HepG2 (cell line): Measurements from ENCODE around the gene SPRN. TPM values are rescaled to one million over a fixed set of nuclear protein-coding genes. Genes with fewer than 3 reads are reported as not detected.

Experiments
- ATAC-seq: fragments of 200-7000 bp; cut with Tn5 transposase; 3 replicates; pipeline ENCODE4 v1.9.1; 2020; ENCODE audit warnings: mild to moderate bottlenecking, moderate library complexity
- BruUV-seq: library from RNA; stranded (reverse); fragments of 400-500 nt; replicated peaks from 2 replicates; lab custom pipeline; 2021; lab: Mats Ljungman, UMichigan
- CTCF ChIA-PET: fragments of 300-600 bp; formaldehyde crosslinking; extraction: SDS; loops from one replicate; lab custom pipeline; 2021; ENCODE audit warnings: low total read pairs, inconsistent platforms, low intra/inter-chr PET ratio; lab: Yijun Ruan, JAX
- POLR2A ChIA-PET: fragments of 350-600 bp; sonication (Branson Sonifier 250); formaldehyde crosslinking; loops from one replicate; lab custom pipeline; 2020; ENCODE audit warnings: antibody characterized with exemption, inconsistent platforms; lab: Yijun Ruan, JAX
- DNase-seq: peaks from one replicate; pipeline ENCODE4 v3.0.0-alpha.2; 2015; ENCODE audit warnings: low spot score
- FAIRE-seq: peaks from 3 replicates; lab custom pipeline; 2011; peaks lifted over from hg19 to GRCh38; lab: Jason Lieb, UNC
- H2AFZ ChIP-seq: one replicate; pipeline ENCODE4 v1.6.1; 2011; ENCODE audit warnings: low read length, inconsistent platforms
- H3K27ac ChIP-seq: fragments of 300-600 bp; 3 replicates; pipeline ENCODE4 v1.8.0; 2011; ENCODE audit warnings: mixed run types, mild to moderate bottlenecking, mixed read lengths, low read length, inconsistent platforms; ENCODE audit not compliant: insufficient read depth; ENCODE audit errors: extremely low read length
- H3K27me3 ChIP-seq, 2 experiments: fragments of 200-600 bp in 1 of 2; 2 replicates in 1 of 2; 3 replicates in 1 of 2; pipeline versions ENCODE4 v1.6.0 to v1.8.0; 2011; ENCODE audit warnings: low read length in 2 of 2, mild to moderate bottlenecking in 2 of 2, moderate library complexity in 2 of 2, inconsistent platforms in 1 of 2; ENCODE audit not compliant: insufficient read depth in 2 of 2, control insufficient read depth in 1 of 2
- H3K36me3 ChIP-seq, 2 experiments: fragments of 200-600 bp in 1 of 2; replicated peaks in 1 of 2; 2 replicates in 1 of 2; 3 replicates in 1 of 2; pipeline versions ENCODE4 v1.5.1 to v1.8.0; 2011; ENCODE audit warnings: low read length in 2 of 2, inconsistent platforms in 1 of 2; ENCODE audit not compliant: insufficient read depth in 2 of 2, control insufficient read depth in 1 of 2
- H3K4me1 ChIP-seq: 2 replicates; pipeline ENCODE4 v1.5.1; 2012; ENCODE audit warnings: low read length, inconsistent platforms; ENCODE audit not compliant: insufficient read depth
- H3K4me2 ChIP-seq: 2 replicates; pipeline ENCODE4 v1.6.0; 2011; ENCODE audit warnings: low read depth, low read length, inconsistent platforms
- H3K4me3 ChIP-seq, 3 experiments: fragments of 200-600 bp in 1 of 3; sonication (generic), shearing (Covaris generic) in 1 of 3; replicated peaks in 1 of 3; 2 replicates each; pipeline ENCODE4 v1.5.1; 2011 to 2016; ENCODE audit warnings: low read length in 3 of 3, inconsistent platforms in 2 of 3, low read depth in 2 of 3, mild to moderate bottlenecking in 2 of 3, control low read depth in 1 of 3, mixed read lengths in 1 of 3; ENCODE audit not compliant: insufficient read depth in 1 of 3
- H3K79me2 ChIP-seq: one replicate; pipeline ENCODE4 v1.6.1; 2011; ENCODE audit warnings: low read length, inconsistent platforms; ENCODE audit not compliant: insufficient read depth
- H3K9ac ChIP-seq: 2 replicates; pipeline ENCODE4 v1.6.0; 2011; ENCODE audit warnings: mild to moderate bottlenecking, low read depth, low read length, inconsistent platforms; ENCODE audit not compliant: insufficient read depth
- H3K9me3 ChIP-seq: 2 replicates; pipeline ENCODE4 v1.5.1; 2012; ENCODE audit warnings: mild to moderate bottlenecking, low read length
- H4K20me1 ChIP-seq: 2 replicates; pipeline ENCODE4 v1.6.0; 2011; ENCODE audit warnings: inconsistent platforms, mild to moderate bottlenecking, low read length, moderate library complexity; ENCODE audit not compliant: insufficient read depth
- ADNP ChIP-seq: sonication (generic); formaldehyde crosslinking; IDR thresholded peaks from 2 replicates; pipeline ENCODE4 v1.4.0; 2020; ENCODE audit warnings: missing genetic modification reagents
- JUNB ChIP-seq: sonication (generic); formaldehyde crosslinking; IDR thresholded peaks from 2 replicates; pipeline ENCODE4 v1.8.0; 2022; ENCODE audit warnings: missing genetic modification reagents, mild to moderate bottlenecking, borderline replicate concordance
- KDM4B ChIP-seq: sonication (generic); formaldehyde crosslinking; IDR thresholded peaks from 2 replicates; pipeline ENCODE4 v1.4.0; 2020; ENCODE audit warnings: missing genetic modification reagents
- MAFK ChIP-seq, 2 experiments: IDR thresholded peaks in 1 of 2; conservative IDR thresholded peaks in 1 of 2; 2 replicates each; pipeline ENCODE4 v1.6.1; 2011; ENCODE audit warnings: improper control_type of control experiment in 2 of 2, low read length in 2 of 2
- PCBP2 ChIP-seq: fragments of 200-400 bp; formaldehyde crosslinking; optimal IDR thresholded peaks from 2 replicates; pipeline ENCODE3; 2018; ENCODE audit warnings: low read length, low read depth; ENCODE audit not compliant: poor library complexity, severe bottlenecking
- RARA ChIP-seq: IDR thresholded peaks from 2 replicates; pipeline ENCODE4 v1.6.1; 2016; ENCODE audit warnings: missing genetic modification reagents, missing compliant biosample characterization
- ZNF136 ChIP-seq: sonication (generic); formaldehyde crosslinking; IDR thresholded peaks from 2 replicates; pipeline ENCODE4 v1.8.1; 2022; ENCODE audit warnings: low read depth, mild to moderate bottlenecking, moderate library complexity, missing genetic modification reagents
- ZNF552 ChIP-seq: sonication (generic); formaldehyde crosslinking; IDR thresholded peaks from 2 replicates; pipeline ENCODE4 v1.9.0; 2022; ENCODE audit warnings: missing genetic modification reagents, mild to moderate bottlenecking, borderline replicate concordance
- ZNF629 ChIP-seq: sonication (generic); formaldehyde crosslinking; conservative IDR thresholded peaks from 2 replicates; pipeline ENCODE4 v1.5.0; 2020; ENCODE audit warnings: missing genetic modification reagents
- ZNF766 ChIP-seq: sonication (generic); formaldehyde crosslinking; IDR thresholded peaks from 2 replicates; pipeline ENCODE4 v1.5.0; 2020; ENCODE audit warnings: missing genetic modification reagents, borderline replicate concordance
- WGBS: methylation state at CpG from one replicate; pipeline ENCODE4 v1.1.6; 2017; ENCODE audit warnings: low lambda C conversion rate; 5-methylcytosine and 5-hydroxymethylcytosine counted together
- in situ Hi-C: cut with HindIII; loops from 2 replicates; pipeline ENCODE4 v1.10.0; 2017; ENCODE audit warnings: low pct_unique_long_range_greater_than_20kb; ENCODE audit not compliant: extremely low pct_ligation_motif_present
- intact Hi-C: fragments of 100-400 bp; cut with micrococcal nuclease; formaldehyde crosslinking; loops from one replicate; pipeline ENCODE4 v1.10.0; 2022; ENCODE audit not compliant: unreplicated experiment
- polyA plus RNA-seq, 8 experiments: library from polyadenylated mRNA; depleted of rRNA in 3 of 8; stranded (reverse) in 7 of 8; unstranded in 1 of 8; fragments of >200 nt; fragmentation: Illumina TruSeq in 4 of 8; extraction: Trizol in 4 of 8; gene quantifications; 2 replicates each; pipeline versions ENCODE4 v1.2.1 to v1.2.3, GENCODE V29; 2011 to 2016; ENCODE audit warnings: low read depth in 4 of 8, missing spikeins in 1 of 8, mixed read lengths in 1 of 8; ENCODE audit not compliant: insufficient read depth in 1 of 8
- total RNA-seq, 5 experiments: library from RNA; depleted of rRNA; stranded (reverse); fragments of >200 nt; fragmentation: Illumina TruSeq; extraction: Trizol; gene quantifications; 2 replicates each; pipeline ENCODE4 v1.2.3, GENCODE V29; 2016; ENCODE audit warnings: low read depth in 1 of 5
- TF ChIP-seq, protein P1 (sequence below): sonication (generic); formaldehyde crosslinking; conservative IDR thresholded peaks from 2 replicates; pipeline ENCODE4 v1.8.0; 2022; ENCODE audit warnings: missing genetic modification reagents

SPRN gene
- total and polyA plus RNA-seq, 2 of the 13 experiments (the other 11 are each of a cell fraction or from before 2014, with no cell fraction given): not detected

DNA sequence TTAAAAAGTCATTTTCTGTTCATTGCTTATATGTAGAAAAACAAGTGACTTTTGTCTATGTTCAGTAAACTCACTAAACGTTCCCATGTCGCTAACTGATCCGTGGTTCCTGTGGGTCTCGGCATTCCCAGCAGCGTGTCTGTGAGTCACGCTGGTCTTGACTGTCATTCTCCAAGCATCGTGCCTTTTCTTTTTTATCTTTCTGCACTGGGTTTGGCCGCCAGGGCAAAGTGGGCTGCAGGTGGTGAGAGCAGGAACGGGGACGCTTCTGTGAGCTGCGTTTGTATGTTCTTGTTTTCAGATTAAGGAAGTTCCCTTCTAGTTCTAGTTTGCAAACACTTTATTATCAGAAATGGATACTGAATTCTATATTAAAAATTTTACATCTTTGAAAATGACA, 22.6 kb upstream of the SPRN start:
- no peak for ATAC-seq
- no peak for TF ChIP-seq ZNF766 (CRISPR knock-in tag)
- TF ChIP-seq KDM4B: no peak
- no peak for TF ChIP-seq ADNP (CRISPR knock-in tag)
- no peak for TF ChIP-seq ZNF629 (CRISPR knock-in tag)
- no peak for TF ChIP-seq JUNB (CRISPR knock-in tag)
- no peak for TF ChIP-seq RARA
- no peak for TF ChIP-seq MAFK (conservative IDR thresholded peaks at IDR 0.05 in 1 of 2, IDR thresholded peaks at IDR 0.05 in 1 of 2; ENCODE audit: low read length in 2 of 2)

DNA sequence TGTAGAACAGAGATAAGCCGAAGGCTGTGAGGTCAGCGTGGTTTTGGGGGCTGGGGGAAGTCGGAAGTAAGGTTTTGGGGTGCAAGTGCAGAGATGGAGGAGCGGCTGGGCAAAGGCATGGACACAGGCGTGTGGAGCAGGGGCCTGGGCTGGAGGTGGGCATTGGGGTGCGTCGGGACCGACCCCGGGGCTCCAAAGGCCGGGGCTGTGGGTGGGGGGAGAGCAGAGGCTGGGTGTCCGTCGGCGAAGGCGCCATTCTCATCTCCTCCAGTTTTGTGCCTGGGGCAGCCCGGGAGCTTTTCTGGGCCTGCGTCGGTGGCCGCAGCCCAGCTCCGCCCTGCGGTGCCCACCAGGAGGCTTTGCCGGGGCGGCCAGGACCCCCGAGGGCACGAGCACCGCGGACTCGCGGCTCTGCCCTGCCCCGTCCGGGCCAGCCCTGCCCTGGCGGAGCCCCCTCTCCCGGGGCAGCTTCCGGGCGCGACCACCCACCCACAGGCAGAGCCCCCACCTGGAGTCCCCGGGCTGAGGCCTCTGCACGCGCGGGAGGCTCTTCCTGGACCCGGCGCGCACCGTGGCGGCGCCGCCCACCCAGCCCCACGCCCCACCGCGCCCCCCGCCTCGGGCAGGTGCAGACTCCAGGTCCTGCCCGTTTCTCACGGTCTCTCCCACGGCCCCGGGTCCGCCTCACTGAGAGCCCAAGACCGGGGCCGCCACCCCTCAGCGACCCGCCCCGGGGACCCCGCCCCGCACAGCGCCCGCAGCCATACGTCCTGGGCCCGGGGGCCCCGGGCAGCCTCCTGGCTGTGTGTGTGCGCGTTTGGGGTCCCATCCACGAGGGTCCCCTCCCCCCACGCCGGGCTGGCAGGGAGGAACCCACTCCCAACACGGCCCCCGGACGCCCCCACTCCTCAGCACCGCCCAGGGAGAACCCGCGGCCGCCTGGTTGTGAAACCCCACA, 21.6 kb upstream of the SPRN start:
- H4K20me1 ChIP-seq: no peaks in the 10 kb centered on the region
- H2AFZ ChIP-seq: no peak overlapping the region
- H3K36me3 ChIP-seq: no peaks in the 10 kb centered on the region
- no peak for ATAC-seq
- CTCF ChIA-PET: no interaction called here
- DNase-seq: no peak
- no peak overlapping the region for H3K9ac ChIP-seq
- POLR2A ChIA-PET: no interaction called here
- no peak overlapping the region for H3K27ac ChIP-seq
- no peak overlapping the region for H3K4me3 ChIP-seq
- 83% methylated on average over 30 of the region's 80 CpGs for WGBS
- no peaks in the 10 kb centered on the region for H3K4me1 ChIP-seq
- peaks cover 27% of the 10 kb centered on the region for H3K9me3 ChIP-seq
- BruUV-seq: no TSS peak
- FAIRE-seq: no peak
- H3K27me3 ChIP-seq: no peaks in the 10 kb centered on the region
- intact Hi-C loops: no loop called here
- H3K79me2 ChIP-seq: no peaks in the 10 kb centered on the region
- in situ Hi-C loops: no loop called here
- H3K4me2 ChIP-seq: no peak overlapping the region
- TF ChIP-seq, protein P1, sequence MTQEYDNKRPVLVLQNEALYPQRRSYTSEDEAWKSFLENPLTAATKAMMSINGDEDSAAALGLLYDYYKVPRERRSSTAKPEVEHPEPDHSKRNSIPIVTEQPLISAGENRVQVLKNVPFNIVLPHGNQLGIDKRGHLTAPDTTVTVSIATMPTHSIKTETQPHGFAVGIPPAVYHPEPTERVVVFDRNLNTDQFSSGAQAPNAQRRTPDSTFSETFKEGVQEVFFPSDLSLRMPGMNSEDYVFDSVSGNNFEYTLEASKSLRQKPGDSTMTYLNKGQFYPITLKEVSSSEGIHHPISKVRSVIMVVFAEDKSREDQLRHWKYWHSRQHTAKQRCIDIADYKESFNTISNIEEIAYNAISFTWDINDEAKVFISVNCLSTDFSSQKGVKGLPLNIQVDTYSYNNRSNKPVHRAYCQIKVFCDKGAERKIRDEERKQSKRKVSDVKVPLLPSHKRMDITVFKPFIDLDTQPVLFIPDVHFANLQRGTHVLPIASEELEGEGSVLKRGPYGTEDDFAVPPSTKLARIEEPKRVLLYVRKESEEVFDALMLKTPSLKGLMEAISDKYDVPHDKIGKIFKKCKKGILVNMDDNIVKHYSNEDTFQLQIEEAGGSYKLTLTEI (CRISPR knock-in tag): no peak
- TF ChIP-seq ZNF552: no peak
- no peak for TF ChIP-seq ZNF136 (CRISPR knock-in tag)
- no peak for TF ChIP-seq PCBP2

More for the DNA sequence above, 22.6 kb upstream of the SPRN start:
- Histone ChIP-seq H3K27ac (no peak overlapping the region), H4K20me1 (no peaks in the 10 kb centered on the region), H3K9ac (no peak overlapping the region), H3K79me2 (no peaks in the 10 kb centered on the region), H3K4me3 (no peak overlapping the region), H3K4me2 (no peak overlapping the region), H3K27me3 (no peaks in the 10 kb centered on the region), H3K9me3 (peaks cover 27% of the 10 kb centered on the region), H2AFZ (no peak overlapping the region), H3K36me3 (no peaks in the 10 kb centered on the region), H3K4me1 (no peaks in the 10 kb centered on the region)
- ChIA-PET POLR2A (no interaction called here), CTCF (no interaction called here)
- no peak for DNase-seq
- 49% methylated on average over 11 of the region's 11 CpGs for WGBS
- in situ Hi-C loops (no loop called here), intact Hi-C loops (no loop called here)
- no TSS peak for BruUV-seq
- FAIRE-seq: no peak
